CD14-positive monocyte (primary cell): ENCODE measurements around the gene NAPB. TPM values are rescaled to one million over a fixed set of nuclear protein-coding genes. Genes with fewer than 3 reads are reported as not detected.

Experiments used
- DNase-seq, 3 donors: peaks; one replicate each; pipeline ENCODE4 v3.0.0-alpha.2; 2011 to 2022
- H2AFZ ChIP-seq: 2 replicates; pipeline ENCODE4 v1.6.0; 2012; ENCODE audit warnings: mild to moderate bottlenecking, low read depth, low read length, inconsistent platforms; ENCODE audit not compliant: insufficient read depth, poor library complexity, severe bottlenecking
- H3K27ac ChIP-seq, 2 donors: 1 replicate in 1 of 2; 2 replicates in 1 of 2; pipeline ENCODE4 v1.5.1; 2012 to 2013; ENCODE audit warnings: low read length in 2 of 2, control low read depth in 1 of 2, inconsistent platforms in 1 of 2, low read depth in 1 of 2, mild to moderate bottlenecking in 1 of 2
- H3K27me3 ChIP-seq, 2 donors: one replicate each; pipeline versions ENCODE4 v1.6.0 to v1.6.1; 2011 to 2013; ENCODE audit warnings: low read length in 2 of 2; ENCODE audit not compliant: control insufficient read depth in 2 of 2, insufficient read depth in 2 of 2
- H3K36me3 ChIP-seq, 2 donors: replicated peaks in 1 of 2; 1 replicate in 1 of 2; 2 replicates in 1 of 2; pipeline versions ENCODE4 v1.5.1 to v1.6.1; 2012 to 2013; ENCODE audit warnings: low read length in 2 of 2, control low read depth in 1 of 2, inconsistent platforms in 1 of 2, mild to moderate bottlenecking in 1 of 2; ENCODE audit not compliant: insufficient read depth in 2 of 2, control insufficient read depth in 1 of 2
- H3K4me1 ChIP-seq, 2 donors: 1 replicate in 1 of 2; 2 replicates in 1 of 2; pipeline versions ENCODE4 v1.5.1 to v1.6.1; 2012 to 2013; ENCODE audit warnings: low read length in 2 of 2, control low read depth in 1 of 2, inconsistent platforms in 1 of 2, mild to moderate bottlenecking in 1 of 2, moderate library complexity in 1 of 2; ENCODE audit not compliant: insufficient read depth in 2 of 2, control insufficient read depth in 1 of 2
- H3K4me2 ChIP-seq: replicated peaks from 2 replicates; pipeline ENCODE3; 2012; ENCODE audit warnings: low read length, moderate library complexity, mild to moderate bottlenecking; ENCODE audit not compliant: poor library complexity, severe bottlenecking; ENCODE audit errors: extremely low read depth
- H3K4me3 ChIP-seq, 3 experiments: fragments of 200-600 bp in 1 of 3; sonication (generic) in 1 of 3; replicated peaks in 1 of 3; 1 replicate in 2 of 3; 2 replicates in 1 of 3; pipeline ENCODE4 v1.5.1; 2011 to 2013; ENCODE audit warnings: low read length in 3 of 3, mild to moderate bottlenecking in 3 of 3, control low read depth in 2 of 3, low read depth in 2 of 3, inconsistent platforms in 1 of 3, moderate library complexity in 1 of 3
- H3K79me2 ChIP-seq: 2 replicates; pipeline ENCODE4 v1.6.0; 2012; ENCODE audit warnings: mild to moderate bottlenecking, control low read depth, inconsistent platforms, low read length, moderate library complexity; ENCODE audit not compliant: insufficient read depth
- H3K9ac ChIP-seq: 2 replicates; pipeline ENCODE4 v1.6.0; 2017; ENCODE audit warnings: low read length, mild to moderate bottlenecking; ENCODE audit not compliant: insufficient read depth, poor library complexity, severe bottlenecking
- H3K9me3 ChIP-seq, 2 donors: replicated peaks in 1 of 2; 1 replicate in 1 of 2; 2 replicates in 1 of 2; pipeline versions ENCODE4 v1.5.1 to v1.6.1; 2012 to 2013; ENCODE audit warnings: low read length in 2 of 2, control low read depth in 1 of 2; ENCODE audit not compliant: control insufficient read depth in 1 of 2, insufficient read depth in 1 of 2
- H4K20me1 ChIP-seq: 2 replicates; pipeline ENCODE4 v1.6.0; 2012; ENCODE audit warnings: mild to moderate bottlenecking, low read length, control low read depth, moderate library complexity; ENCODE audit not compliant: insufficient read depth
- H3K27ac Mint-ChIP-seq, 7 donors: one replicate each; pipeline ENCODE4 v1.8.0; 2020; ENCODE audit warnings: mild to moderate bottlenecking in 7 of 7, mixed read lengths in 7 of 7, moderate library complexity in 6 of 7, inconsistent platforms in 2 of 7
- H3K27me3 Mint-ChIP-seq, 3 donors: one replicate each; pipeline ENCODE4 v1.8.0; 2021 to 2022; ENCODE audit warnings: low read depth in 3 of 3, mild to moderate bottlenecking in 3 of 3, mixed read lengths in 3 of 3, moderate library complexity in 3 of 3, inconsistent platforms in 1 of 3
- H3K36me3 Mint-ChIP-seq, 2 donors: one replicate each; pipeline ENCODE4 v1.8.0; 2020; ENCODE audit warnings: mixed read lengths in 2 of 2, inconsistent platforms in 1 of 2, mild to moderate bottlenecking in 1 of 2
- H3K4me1 Mint-ChIP-seq: one replicate; pipeline ENCODE4 v1.8.0; 2020; ENCODE audit warnings: mild to moderate bottlenecking, mixed read lengths
- H3K4me3 Mint-ChIP-seq, 2 donors: one replicate each; pipeline ENCODE4 v1.8.0; 2020; ENCODE audit warnings: mild to moderate bottlenecking in 2 of 2, mixed read lengths in 2 of 2, moderate library complexity in 1 of 2
- H3K9me3 Mint-ChIP-seq, 7 donors: one replicate each; pipeline ENCODE4 v1.8.0; 2020 to 2022; ENCODE audit warnings: mixed read lengths in 7 of 7, mild to moderate bottlenecking in 6 of 7, moderate library complexity in 6 of 7, inconsistent platforms in 2 of 7
- CTCF ChIP-seq: fragments of 200-600 bp; IDR thresholded peaks from one replicate; pipeline ENCODE4 v1.8.0; 2022; ENCODE audit warnings: antibody characterized with exemption, mild to moderate bottlenecking
- WGBS: methylation state at CpG from one replicate; pipeline ENCODE4 v1.1.5; 2013; ENCODE audit warnings: missing lambda C conversion rate; ENCODE audit not compliant: insufficient coverage; 5-methylcytosine and 5-hydroxymethylcytosine counted together
- intact Hi-C, 2 donors: fragments of 100-400 bp; cut with micrococcal nuclease; formaldehyde crosslinking; loops; one replicate each; pipeline versions ENCODE4 v1.15.0 to v1.15.1; 2023
- polyA plus RNA-seq, 3 donors: library from polyadenylated mRNA; depleted of rRNA in 1 of 3; unstranded in 2 of 3; stranded (reverse) in 1 of 3; fragments of 300-500 nt in 2 of 3; fragments of >200 nt in 1 of 3; fragmentation: Illumina TruSeq in 2 of 3; gene quantifications; 1 replicate in 2 of 3; 2 replicates in 1 of 3; pipeline ENCODE4 v1.2.3, GENCODE V29; 2012 to 2021

NAPB gene
- polyA plus RNA-seq, 3 donors = 2.4 to 6.3 (median 2.6) TPM

GRCh38 chr20:23397961-23398360 lies 23.3 kb downstream of the NAPB start:
- Histone ChIP-seq H2AFZ (no peak overlapping the region), H4K20me1 (peaks cover 4% of the 10 kb centered on the region), H3K9me3 (no peaks in the 10 kb centered on the region), H3K27me3 (no peaks in the 10 kb centered on the region), H3K4me1 (peaks cover 8 to 10% of the 10 kb centered on the region in 2 donors), H3K36me3 (peaks cover 31 to 72% of the 10 kb centered on the region in 2 donors), H3K4me3 (no peak overlapping the region), H3K27ac (peak overlapping the region; percentile 14 to 16), H3K9ac (no peak overlapping the region), H3K4me2 (no peak overlapping the region), H3K79me2 (no peaks in the 10 kb centered on the region)
- intact Hi-C loops = no loop called here
- H3K4me1 Mint-ChIP-seq = peaks cover 7% of the 10 kb centered on the region
- H3K36me3 Mint-ChIP-seq = peaks cover 64 to 66% of the 10 kb centered on the region in 2 donors
- no peaks in the 10 kb centered on the region for H3K9me3 Mint-ChIP-seq
- peaks cover 0 to 3% (median 0%) of the 10 kb centered on the region in 3 donors for H3K27me3 Mint-ChIP-seq
- DNase-seq = peak in 2 of 3 donors; percentile 45 to 60
- no peak for TF ChIP-seq CTCF
- no peak overlapping the region for H3K4me3 Mint-ChIP-seq
- WGBS = 100% methylated on average over 1 of the region's 2 CpGs
- H3K27ac Mint-ChIP-seq = peak overlapping the region in 6 of 7 donors; percentile 1 to 80 (median 70)

GRCh38 chr20:23396950-23397627 lies 24.2 kb downstream of the NAPB start:
- Histone ChIP-seq H3K4me1 (peaks cover 8 to 10% of the 10 kb centered on the region in 2 donors), H3K27ac (no peak overlapping the region), H4K20me1 (peaks cover 3% of the 10 kb centered on the region), H3K4me2 (no peak overlapping the region), H3K4me3 (no peak overlapping the region), H3K9me3 (no peaks in the 10 kb centered on the region), H3K27me3 (no peaks in the 10 kb centered on the region), H3K36me3 (peaks cover 31 to 72% of the 10 kb centered on the region in 2 donors), H2AFZ (no peak overlapping the region), H3K79me2 (no peaks in the 10 kb centered on the region), H3K9ac (no peak overlapping the region)
- no peaks in the 10 kb centered on the region for H3K9me3 Mint-ChIP-seq
- peaks cover 0 to 3% (median 0%) of the 10 kb centered on the region in 3 donors for H3K27me3 Mint-ChIP-seq
- intact Hi-C loops = no loop called here
- no peak for DNase-seq
- WGBS = 100% methylated on average over 4 of the region's 6 CpGs
- TF ChIP-seq CTCF = no peak
- H3K4me1 Mint-ChIP-seq = peaks cover 7% of the 10 kb centered on the region
- no peak overlapping the region for H3K27ac Mint-ChIP-seq
- no peak overlapping the region for H3K4me3 Mint-ChIP-seq
- H3K36me3 Mint-ChIP-seq = peaks cover 66 to 71% of the 10 kb centered on the region in 2 donors
